GM15510 (cell line): ENCODE data around the gene MRNIP.
A peak's percentile ranks its signal among the peaks of the same experiment; 100 is the strongest.

ENCODE experiments used
- POLR2A ChIP-seq: IDR thresholded peaks from 3 replicates; pipeline ENCODE4 v1.6.1; 2011; ENCODE audit warnings: borderline replicate concordance; ENCODE audit not compliant: insufficient read length; ENCODE audit errors: extremely low read depth

The MRNIP gene, protein sequence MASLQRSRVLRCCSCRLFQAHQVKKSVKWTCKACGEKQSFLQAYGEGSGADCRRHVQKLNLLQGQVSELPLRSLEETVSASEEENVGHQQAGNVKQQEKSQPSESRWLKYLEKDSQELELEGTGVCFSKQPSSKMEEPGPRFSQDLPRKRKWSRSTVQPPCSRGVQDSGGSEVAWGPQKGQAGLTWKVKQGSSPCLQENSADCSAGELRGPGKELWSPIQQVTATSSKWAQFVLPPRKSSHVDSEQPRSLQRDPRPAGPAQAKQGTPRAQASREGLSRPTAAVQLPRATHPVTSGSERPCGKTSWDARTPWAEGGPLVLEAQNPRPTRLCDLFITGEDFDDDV

DNA sequence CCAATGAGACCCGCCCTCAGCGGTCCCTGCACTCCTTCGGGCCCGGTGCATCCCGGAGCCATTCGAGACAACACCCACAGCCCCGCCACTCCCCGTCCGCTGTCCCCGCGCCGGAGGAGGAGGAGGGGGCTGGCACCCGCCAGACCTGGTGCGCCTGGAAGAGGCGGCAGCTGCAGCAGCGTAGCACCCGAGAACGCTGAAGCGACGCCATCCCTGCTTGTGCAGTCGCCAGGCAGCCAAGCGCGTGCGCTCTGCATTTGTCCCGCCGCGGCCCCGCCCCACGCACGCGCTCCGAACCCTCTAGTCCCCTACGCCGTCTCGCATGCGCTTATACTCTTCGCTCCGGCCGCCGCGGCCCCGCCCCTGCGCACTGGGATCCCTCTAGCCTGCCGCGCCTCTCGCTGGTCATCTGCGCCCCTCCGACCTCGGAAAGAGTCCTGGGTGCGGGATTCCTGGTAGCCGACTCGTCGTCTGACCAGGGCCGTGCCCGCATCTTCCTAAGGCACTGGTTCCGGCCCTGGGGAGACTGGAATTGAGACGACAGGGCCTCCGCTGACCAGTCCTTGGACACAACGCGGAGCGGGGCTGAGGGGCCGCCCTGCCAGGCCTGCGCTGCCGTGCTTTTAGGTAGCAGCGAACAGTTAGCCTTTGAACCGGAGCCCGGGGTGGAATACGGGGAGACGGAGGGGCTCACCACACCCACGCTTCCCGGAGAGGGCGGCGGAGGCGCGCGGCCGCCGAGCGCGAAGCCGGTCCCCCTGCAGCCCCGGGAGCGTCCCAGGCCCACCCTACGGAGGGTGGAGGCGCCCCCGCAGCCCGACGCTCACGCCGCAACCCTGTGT is at the start of gene MRNIP:
MRNIP (minus strand) TSS at position 232 of the 842 bp plus-strand sequence; CDS start at position 211, 21 bp downstream.
- peak; percentile 68 for TF ChIP-seq POLR2A

GRCh38 chr5:179907556-179908324 is 49.1 kb upstream of the MRNIP start, which contains the start of gene TBC1D9B:
TSS of gene TBC1D9B (minus strand) at chr5:179907897. CDS start at chr5:179907821, 76 bp downstream.
- TF ChIP-seq POLR2A, result peak; percentile 83

- TF ChIP-seq POLR2A, result no peak
Measured at GRCh38 chr5:179906795-179907555, 48.4 kb upstream of the MRNIP start.

DNA sequence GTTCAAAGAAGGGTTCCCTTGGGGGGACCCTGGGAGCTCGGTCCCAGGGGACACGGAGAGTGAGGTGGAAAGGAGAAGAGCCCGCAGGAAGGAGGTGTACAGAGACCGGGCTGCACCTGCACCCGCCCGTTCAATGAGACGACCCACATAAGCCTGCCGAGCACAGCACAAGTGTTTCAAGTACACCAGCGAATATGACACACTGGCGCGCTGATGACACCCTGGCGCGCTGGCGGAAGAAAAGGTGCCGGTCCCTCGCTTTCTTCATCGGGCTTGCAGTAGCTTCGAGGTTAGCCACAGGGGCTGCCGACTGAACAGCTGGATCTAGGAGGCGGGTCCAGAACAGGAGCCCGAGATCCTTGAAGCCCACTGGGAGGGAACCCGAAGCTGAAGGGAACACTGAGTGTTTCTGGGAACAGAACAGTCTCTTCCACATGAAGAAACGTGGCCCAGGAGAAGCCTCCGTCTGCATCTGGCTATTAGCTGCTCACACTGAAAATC is 47.7 kb upstream of the MRNIP start:
- TF ChIP-seq POLR2A, result no peak

DNA sequence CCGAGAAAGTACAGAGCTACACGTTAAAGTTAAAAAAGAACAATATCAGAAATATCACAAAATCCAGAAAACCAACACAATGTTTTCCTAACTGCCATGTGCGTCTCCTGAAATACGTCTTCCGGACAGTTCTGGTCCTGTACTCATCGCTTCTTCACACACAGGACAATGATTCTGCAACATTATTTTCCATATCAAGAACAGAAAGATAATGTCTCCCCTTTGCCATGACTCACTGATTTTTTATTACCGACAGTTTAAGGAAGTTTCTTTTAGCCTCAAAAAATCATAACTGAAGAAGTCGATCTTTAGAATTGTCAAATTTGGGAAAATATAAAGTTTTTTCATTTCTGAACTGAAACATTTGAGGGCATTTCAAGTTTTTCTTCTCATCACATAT is 46.5 kb upstream of the MRNIP start:
- no peak for TF ChIP-seq POLR2A

GRCh38 chr5:179904463-179905160 is 46.0 kb upstream of the MRNIP start:
- TF ChIP-seq POLR2A, result no peak

DNA sequence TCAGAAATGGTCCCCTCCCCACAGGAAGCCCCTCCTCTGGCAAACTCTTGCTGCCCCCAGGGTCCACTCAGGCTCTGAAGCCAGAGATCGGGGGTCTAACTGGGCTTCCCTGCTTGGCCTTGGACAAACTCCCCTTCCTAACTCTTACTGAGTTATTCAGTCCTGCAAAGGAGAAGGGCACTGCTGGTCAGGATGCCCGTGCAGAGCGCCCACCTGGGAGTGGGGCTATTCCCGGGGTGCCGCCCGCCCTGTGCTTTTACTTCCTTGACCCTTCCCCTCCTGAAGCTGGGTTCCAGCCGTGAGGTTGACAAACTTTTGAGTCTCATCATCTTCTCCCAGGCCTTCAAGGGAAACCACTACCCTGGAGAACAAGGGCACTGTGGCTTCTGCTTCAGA is 44.1 kb upstream of the MRNIP start:
- TF ChIP-seq POLR2A, result no peak

DNA sequence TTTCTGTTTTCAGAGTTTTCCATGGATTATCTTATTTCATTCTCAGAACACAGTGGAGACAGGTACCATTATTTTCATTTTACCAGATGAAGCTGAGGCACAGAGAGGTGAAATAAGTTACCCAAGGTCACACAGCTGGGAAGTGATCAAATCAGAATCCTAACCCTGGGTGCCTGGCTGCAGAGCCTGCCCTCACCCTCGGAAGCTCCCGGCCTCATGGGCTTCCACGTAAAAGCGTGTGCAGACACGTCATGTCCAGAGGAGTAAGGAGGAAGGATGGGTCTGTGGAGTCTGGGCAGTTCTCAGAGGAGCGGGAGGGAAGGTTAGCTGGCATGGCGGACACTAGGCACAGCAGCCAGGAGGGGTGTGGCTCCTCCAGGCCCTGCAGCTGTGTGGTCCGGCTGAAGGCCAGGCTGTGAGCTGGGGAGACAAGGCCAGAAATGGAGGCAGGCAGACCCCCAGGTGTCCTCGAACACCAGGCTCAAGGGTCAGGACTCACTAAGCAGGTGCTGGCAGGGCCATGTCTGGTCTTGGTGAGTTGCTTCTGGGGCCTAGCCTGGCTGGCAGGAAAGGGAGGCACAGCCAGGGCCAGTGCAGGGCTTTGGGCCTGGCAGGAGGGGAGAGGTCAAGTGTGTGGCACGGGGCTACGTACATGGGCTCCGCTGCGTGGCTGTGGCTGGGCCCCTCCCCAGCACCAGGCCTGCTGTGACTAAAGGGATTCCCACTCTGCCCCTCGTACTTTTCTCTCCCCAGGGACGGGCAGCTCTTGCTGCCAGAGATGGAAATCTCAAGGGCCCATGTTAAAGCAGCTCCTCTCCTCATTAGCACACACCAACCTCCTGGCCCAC is 43.5 kb upstream of the MRNIP start:
- TF ChIP-seq POLR2A, result no peak

DNA sequence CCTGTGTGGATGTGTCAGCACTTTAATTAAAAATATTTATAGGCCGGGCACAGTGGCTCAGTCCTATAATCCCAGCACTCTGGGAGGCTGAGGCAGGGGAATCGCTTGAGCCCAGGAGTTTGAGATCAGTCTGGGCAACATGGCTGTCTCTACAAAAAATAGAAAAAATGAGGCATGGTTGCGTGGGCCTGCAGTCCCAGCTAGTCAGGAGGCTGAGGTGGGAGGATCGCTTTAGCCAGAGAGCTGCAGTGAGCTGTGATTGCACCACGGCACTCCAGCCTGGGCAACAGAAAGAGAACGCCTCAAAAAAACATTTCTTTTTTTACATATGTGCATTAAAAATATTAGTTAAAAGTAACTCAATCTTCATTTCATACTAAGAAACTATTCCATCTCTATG is 42.8 kb upstream of the MRNIP start:
- no peak for TF ChIP-seq POLR2A

GRCh38 chr5:179900711-179901110 is 42.1 kb upstream of the MRNIP start:
- TF ChIP-seq POLR2A, result no peak

DNA sequence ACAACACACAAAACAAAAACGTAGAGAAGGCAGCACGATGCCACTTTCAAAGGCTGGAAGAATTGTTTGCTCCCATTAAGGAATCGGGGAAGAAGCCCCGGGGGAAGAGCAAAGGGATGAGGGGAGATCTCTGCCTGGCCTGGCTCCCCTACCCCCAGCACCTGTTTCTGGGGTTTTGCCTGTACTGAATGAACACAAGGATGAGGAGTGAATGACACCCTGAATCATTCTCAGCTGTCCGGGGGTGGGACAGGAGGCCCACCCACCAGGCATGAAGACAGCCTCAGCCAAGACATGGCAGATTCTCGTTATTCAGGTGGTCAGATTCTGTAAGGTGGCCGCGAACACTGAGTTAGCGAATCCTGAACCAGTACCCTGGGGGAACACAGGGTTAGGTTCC is 41.6 kb upstream of the MRNIP start:
- TF ChIP-seq POLR2A, result no peak

DNA sequence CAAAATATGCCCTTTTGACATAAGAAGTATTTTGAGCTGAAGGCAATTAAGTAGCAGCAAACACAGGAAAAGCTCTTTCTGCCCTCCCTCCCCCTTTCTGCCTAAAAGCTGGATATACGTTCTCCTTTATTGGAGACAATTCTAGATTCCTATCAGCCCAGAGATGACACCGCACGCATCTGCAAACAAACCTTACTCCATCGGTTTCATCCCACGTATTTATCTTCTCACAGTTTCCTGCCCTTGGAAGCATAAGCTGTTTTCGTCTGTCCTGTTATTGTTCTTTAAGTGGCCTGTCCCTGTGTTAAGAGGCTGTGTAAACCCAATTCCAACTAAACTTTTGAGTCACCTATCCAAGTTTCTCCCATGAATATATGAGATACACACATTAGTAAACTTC is 37.2 kb upstream of the MRNIP start:
- no peak for TF ChIP-seq POLR2A
